ENCODE data around the gene KRTAP1-4.

KRTAP1-4 gene

DNA sequence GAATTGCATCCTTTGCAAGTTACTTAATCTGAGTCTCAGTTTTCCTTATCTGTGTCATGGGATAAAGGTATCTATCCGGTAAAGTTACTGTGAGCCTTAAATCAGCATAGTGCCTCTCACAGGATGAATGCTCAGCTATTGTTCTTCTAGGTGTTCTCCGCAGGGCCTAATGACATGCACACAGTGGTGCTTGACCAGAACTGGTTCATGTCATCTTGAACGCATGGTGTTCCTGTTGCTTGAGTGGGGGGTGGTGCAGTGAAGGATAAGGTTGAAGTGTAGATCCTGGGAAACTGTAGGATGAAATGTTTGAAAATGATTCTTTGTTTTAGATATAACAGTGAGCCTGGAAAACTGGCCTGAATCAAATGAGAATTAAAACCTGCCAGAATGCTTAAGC is 49.9 kb downstream of the KRTAP1-4 start:
- no peak overlapping the region for H3K4me3 ChIP-seq (ENCODE audit: low read depth, low read length, poor library complexity, severe bottlenecking)
- H4K20me1 ChIP-seq (ENCODE audit: insufficient read depth, low read length): no peaks in the 10 kb centered on the region
- no peaks in the 10 kb centered on the region for H3K27me3 ChIP-seq (ENCODE audit: insufficient read depth, low read length)
- no peaks in the 10 kb centered on the region for H3K4me1 ChIP-seq (ENCODE audit: insufficient read depth, low read length, severe bottlenecking)
- TF ChIP-seq, protein P1, sequence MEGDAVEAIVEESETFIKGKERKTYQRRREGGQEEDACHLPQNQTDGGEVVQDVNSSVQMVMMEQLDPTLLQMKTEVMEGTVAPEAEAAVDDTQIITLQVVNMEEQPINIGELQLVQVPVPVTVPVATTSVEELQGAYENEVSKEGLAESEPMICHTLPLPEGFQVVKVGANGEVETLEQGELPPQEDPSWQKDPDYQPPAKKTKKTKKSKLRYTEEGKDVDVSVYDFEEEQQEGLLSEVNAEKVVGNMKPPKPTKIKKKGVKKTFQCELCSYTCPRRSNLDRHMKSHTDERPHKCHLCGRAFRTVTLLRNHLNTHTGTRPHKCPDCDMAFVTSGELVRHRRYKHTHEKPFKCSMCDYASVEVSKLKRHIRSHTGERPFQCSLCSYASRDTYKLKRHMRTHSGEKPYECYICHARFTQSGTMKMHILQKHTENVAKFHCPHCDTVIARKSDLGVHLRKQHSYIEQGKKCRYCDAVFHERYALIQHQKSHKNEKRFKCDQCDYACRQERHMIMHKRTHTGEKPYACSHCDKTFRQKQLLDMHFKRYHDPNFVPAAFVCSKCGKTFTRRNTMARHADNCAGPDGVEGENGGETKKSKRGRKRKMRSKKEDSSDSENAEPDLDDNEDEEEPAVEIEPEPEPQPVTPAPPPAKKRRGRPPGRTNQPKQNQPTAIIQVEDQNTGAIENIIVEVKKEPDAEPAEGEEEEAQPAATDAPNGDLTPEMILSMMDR (IDR thresholded peaks at IDR 0.05; ENCODE audit: low read length): no peak
- TF ChIP-seq EZH2 (IDR thresholded peaks at IDR 0.05; ENCODE audit: borderline replicate concordance, low read length): no peak
- H3K79me2 ChIP-seq (ENCODE audit: insufficient read depth, low read length): no peaks in the 10 kb centered on the region
- H3F3A ChIP-seq (ENCODE audit: insufficient read depth, low read length): no peaks in the 10 kb centered on the region
- no peak overlapping the region for H3K4me2 ChIP-seq (ENCODE audit: low read length)
- H3K27ac ChIP-seq (ENCODE audit: low read depth, low read length, poor library complexity, severe bottlenecking): no peak overlapping the region
- no peak overlapping the region for H2AFZ ChIP-seq (ENCODE audit: low read length)
- no peak overlapping the region for H3K9ac ChIP-seq (ENCODE audit: low read length)
- H3K36me3 ChIP-seq (ENCODE audit: insufficient read depth, low read length): no peaks in the 10 kb centered on the region
- H3K9me2 ChIP-seq (ENCODE audit: low read depth, low read length): no peaks in the 10 kb centered on the region
- H3K9me3 ChIP-seq (ENCODE audit: low read length): no peaks in the 10 kb centered on the region
